Measurements from ENCODE around the gene DDX1.

The DDX1 gene

DNA sequence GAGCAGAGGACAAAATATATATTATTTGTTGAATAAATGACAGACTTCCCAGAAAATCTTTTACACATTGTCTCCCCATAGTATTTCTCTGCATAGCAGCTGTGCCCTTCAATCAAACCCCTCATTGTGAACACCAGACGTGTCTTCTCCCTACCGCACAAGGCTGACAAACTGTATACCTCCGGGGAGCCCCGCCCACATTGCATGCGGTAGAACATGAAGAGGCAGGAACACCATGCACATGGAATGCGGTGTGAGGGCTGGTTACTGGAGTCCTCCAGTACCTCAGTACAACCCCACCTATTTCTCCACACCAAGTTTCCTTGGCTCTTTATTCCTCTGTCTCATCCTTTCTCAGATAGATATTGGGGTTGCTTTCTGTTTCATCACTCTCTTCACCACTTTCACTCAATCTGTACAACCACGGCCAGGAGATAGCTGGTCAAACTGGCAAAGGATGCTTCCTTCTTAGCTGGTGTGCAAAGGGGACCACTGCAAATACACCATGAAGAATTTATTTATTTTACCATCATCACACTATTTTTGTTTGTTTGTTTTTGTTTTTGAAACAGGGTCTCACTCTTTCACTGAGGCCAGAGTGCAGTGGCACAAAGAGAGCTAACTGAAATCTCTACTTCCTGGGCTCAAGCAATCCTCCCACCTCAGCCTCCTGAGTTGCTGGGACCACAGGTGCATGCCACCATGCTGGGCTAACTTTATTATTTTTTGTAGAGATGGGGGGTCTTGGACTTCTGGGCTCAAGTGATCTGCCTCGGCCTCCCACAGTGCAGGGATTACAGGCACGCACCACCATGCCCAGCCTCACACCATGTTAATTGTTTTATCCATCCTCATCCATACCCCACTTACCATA, 28.2 kb upstream of the DDX1 start:
- no peak for DNase-seq

- no peak for DNase-seq
Measured at GRCh38 chr2:15565392-15565791, 26.3 kb upstream of the DDX1 start.

DNA sequence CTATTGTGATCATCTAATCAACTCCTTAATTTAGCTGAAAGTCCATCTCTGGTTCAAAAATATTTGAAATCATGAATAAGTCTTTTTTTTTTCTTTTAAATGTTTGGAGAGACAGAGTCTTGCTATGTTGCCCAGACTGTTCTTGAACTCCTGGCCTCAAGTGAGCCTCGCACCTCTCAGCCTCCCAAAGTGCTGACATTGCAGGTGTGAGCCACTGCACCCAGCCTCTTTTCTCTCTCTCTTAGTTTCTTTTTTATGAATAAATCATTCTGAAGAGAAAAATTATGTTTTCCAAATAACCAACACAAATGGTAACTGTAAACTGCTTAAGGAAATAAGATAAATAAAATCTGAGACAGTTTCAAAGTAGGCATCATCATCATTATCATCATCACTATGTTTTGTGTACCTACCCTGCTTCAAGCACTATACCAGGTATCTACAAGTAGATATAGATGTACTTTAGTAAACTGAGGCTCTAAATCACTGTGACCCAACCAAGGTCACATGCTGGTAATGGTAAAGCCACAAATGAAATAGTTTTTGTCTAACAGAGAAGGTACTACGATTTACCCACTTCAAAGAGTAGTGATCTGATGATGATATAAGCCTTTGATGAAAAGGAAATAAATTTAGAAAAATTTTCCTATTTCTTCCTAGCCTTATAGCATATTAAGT, 25.5 kb upstream of the DDX1 start:
- no peak for DNase-seq

- DNase-seq = no peak
Measured at GRCh38 chr2:15566912-15567311, 24.8 kb upstream of the DDX1 start.

GRCh38 chr2:15568874-15569273, 22.8 kb upstream of the DDX1 start:
- no peak for DNase-seq

DNA sequence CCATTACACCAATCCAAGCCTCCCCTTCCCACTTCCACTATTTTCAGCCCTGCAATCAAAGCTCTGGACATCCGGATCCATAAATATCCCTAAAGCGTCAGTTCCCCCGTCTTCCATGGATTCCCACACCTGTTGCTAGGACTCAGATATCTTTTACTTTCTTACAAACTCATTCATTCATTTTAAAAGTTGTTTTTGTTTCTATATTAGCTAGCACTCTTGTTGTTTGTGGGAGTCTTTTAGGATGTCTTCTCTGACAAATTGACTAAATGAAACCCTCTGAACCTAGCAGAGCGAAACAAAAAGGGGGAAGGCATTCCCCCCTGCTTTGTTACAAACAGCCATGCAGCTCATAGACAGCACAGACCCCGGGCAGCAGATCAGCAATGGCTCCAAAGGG, 21.6 kb upstream of the DDX1 start:
- DNase-seq = no peak

GRCh38 chr2:15571729-15572128, 19.9 kb upstream of the DDX1 start:
- DNase-seq = no peak

DNA sequence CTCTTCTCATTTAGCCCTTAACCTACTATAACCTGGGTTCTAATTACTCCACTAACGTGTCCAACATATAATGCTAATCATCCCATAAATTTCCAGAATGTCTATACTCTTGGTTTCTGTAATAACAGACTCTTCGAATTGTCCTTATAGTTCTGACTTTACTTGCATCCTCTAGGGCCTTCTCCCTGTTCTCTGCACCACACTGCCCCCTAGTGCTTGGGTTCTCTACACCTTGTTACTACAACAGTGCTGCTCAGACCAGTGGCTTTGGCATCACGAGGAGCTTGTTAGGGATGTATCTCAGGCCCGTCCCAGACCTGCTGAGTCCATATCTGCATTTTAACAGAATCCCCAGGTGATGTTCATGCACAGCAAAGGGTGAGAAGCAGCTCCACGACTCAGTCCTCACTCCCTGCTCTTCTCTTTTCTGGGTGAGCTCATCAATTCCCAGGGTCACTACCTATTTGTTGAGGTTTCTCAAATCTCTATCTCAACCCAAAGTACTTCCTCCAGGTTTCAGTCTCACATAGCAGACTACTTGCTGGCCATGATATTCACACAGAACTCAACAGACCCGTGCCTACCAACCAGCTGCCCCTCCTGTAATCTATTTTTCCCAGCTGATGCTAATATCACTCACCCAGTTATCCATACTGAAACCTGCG, 14.5 kb upstream of the DDX1 start:
- peak; percentile 78 to 85 for DNase-seq

GRCh38 chr2:15579641-15580040, 12.0 kb upstream of the DDX1 start:
- DNase-seq = no peak

DNA sequence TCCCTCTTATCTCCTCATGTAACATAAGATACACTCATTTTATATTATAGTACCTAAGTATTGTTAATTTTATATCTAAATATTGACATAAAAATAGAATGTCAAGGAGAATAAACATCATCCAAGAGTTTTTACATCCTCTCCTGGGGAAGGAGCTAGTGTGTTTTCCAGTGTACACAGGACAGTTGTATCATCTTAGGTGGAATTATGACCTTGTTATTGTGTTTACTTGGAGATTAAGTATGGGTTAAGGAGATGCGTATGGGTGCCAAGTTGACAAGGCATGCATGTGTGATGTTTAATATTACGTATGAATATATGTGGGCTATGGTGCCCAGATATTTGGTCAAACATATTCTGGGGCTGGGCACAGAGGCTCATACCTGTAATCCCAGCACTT, 11.2 kb upstream of the DDX1 start:
- DNase-seq = no peak

GRCh38 chr2:15582710-15583357, 8.8 kb upstream of the DDX1 start:
- DNase-seq = no peak

DNA sequence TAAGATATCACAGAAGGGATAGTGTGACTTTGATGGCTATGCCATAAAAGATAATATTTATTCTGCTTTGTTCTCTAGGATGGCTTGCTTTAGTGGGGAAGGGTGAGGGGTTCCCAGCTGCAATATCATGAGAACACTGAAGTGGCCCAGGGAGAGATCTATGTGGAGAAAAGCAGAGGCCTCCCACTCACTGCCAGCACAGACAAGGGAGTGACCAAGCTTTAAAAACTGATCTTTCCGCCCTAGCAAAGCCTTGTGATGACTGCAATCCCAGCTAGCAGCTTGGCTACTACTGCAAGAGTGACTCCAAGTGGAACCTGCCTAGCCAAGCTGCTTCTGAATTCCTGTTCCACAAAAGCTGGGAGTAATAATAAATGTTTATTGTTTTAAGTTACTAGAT, 7.8 kb upstream of the DDX1 start:
- DNase-seq = no peak

- no peak for DNase-seq
Measured at GRCh38 chr2:15584316-15584715, 7.4 kb upstream of the DDX1 start.

GRCh38 chr2:15584767-15585469, 6.8 kb upstream of the DDX1 start:
- DNase-seq = no peak

- DNase-seq = peak; percentile 45 to 85
Measured at GRCh38 chr2:15588329-15588919, 3.2 kb upstream of the DDX1 start.

- no peak for DNase-seq
Measured at GRCh38 chr2:15591373-15591691, 336 bp upstream of the DDX1 start.

- DNase-seq = no peak
Measured at GRCh38 chr2:15593327-15593705, 1.6 kb downstream of the DDX1 start.

DNA sequence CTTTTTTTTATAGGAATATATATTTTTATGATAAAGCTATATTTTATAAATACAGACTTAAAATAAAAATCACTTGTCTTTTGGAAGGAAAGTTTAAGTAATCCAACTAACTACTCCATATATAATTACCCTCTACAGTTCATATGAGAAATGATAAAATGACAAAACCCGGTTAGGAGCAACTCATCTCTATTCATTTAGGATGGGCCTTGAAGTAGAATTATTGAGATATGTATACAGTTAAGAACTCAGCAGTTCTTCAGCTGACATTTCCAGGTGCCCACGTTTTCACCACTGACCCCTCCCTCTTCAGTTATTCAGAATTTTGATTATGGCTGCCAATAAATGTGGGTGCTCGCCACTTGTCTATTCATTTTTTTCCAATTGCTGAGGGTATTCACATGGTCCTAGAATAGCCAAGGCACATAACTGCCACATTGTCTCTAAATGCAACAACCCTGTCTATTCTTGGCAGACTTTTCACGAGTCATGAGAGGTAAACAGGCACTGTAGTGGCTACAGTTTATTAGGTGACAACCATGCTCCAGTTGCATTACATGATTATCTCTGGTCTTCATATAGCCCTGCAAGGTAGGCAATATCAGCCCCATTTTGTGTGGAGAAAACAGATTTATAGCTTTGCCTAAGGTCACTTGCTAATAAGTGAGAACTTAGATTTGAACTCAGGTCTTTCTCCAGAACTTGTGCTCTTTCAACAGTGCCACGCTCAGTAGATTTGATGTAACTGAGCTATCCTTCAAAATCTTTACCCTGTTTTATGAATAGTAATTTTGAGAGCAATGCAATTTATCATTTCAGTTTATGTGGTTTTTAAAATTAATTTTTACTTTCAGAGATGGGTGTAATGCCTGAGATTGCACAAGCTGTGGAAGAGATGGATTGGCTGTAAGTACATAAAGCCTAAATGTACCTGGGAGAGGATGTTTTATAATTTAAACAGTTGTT, 2.9 kb downstream of the DDX1 start:
- DNase-seq = no peak

- no peak for DNase-seq
Measured at GRCh38 chr2:15595342-15595905, 3.8 kb downstream of the DDX1 start.

- no peak for DNase-seq
Measured at GRCh38 chr2:15595936-15596335, 4.3 kb downstream of the DDX1 start.

GRCh38 chr2:15596350-15596749, 4.7 kb downstream of the DDX1 start:
- DNase-seq = no peak
